HG02759 (cell line): ENCODE measurements around the gene MT1B.
"Not testable (repeated sequence)": the region's sequence is repeated elsewhere in the genome, so short reads cannot be mapped to it uniquely, and the experiment has no call there.

Experiments
- ATAC-seq: cut with Tn5 transposase; IDR thresholded peaks from one replicate; pipeline ENCODE4 v1.9.1; 2021; ENCODE audit warnings: mild to moderate bottlenecking, moderate library complexity; ENCODE audit not compliant: unreplicated experiment

MT1B gene

DNA sequence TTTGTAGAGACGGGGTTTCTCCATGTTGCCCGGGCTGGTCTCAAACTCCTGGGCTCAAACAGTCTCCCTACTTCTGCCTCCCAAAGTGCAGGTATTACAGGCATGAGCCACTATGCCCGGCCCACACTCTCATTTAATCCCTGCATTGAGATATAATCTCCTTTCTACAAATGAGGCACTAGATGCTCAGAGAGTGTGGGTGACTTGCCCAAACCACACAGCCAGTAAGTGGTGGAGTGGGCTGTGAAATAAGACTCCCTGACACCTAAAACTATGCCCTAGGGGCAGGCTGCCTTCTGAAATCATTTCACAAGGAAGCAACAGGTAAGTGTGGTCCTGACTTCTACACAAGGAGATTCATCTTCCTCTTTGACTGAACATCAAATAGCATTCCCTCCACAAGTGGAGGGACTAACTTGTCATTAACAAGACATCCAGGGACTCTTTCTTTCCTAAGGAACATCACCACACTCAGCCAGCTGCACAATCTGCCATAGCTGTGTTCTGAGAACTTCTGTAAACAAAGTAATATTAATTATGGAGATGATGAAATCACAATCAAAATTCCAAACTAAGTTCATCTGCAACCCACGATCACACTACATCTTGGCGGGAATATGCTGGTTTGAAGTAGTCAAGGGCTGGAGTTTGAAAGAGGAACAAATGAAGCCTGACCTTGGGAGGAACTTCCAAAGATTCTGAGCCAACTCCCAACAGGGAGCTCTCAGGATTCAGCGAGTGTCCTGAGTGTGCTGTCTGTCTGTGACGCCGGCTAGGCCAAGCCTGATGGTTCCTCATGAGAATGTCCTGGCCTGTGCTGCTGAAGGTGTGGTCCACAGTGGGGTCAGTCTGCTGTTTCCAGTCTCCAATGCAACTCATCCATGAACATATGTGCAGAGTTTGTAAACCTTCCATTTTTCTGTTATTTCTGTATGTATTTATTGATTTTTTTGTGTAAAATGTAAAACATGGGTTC lies 13.9 kb downstream of the MT1B start:
- ATAC-seq = not testable (repeated sequence)

DNA sequence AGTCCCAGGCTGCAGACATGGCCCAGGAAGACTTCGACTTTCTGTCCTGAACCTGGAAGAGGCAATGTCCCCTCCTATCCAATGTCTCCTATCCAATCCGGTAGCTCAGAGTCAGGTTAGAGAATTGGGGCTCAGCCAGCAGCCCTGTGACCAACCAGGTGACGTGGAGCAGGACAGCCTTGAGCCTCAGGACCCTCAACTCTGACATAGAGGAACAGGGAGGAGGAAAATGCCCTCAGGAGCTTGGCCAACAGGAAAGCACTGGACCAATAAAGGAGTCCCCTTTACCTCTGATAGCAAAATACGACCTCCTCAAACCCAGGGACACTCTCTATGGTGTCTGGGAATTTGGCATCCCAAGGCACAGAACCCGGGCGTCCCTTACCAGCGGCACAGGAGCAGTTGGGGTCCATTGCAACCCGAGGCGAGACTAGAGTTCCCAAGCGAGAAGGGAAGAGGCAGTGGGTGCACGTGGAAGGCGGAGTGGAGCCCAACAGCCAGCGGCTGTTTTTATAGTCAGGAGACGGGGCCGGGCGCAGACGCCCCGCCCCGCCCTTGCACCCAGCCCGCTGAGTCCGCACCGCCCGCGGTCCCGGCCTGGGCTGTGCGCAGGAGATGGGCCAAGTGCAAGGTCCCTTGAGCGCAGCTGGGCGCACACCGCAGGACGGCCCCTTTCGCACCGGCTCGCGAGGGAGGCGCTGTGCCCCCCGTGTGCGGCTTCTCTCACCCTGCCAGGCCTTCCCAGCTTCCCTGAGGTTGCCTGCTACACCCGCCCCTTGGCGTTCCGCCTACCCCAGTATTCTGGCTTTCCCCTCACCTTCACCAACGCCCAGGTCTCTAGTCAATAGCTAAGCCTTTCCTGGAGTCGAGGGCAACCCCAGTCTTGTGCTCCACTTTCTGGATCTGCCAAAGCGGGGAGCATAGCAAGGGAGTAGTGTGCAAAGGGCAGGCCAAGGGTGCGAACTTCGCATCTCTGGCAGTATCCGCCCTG lies 16.2 kb downstream of the MT1B start, which contains the start of gene MT1G:
TSS of gene MT1G (minus strand) at position 485 of the 991 bp plus-strand sequence. CDS start at position 413, 72 bp downstream.
- no peak for ATAC-seq

DNA sequence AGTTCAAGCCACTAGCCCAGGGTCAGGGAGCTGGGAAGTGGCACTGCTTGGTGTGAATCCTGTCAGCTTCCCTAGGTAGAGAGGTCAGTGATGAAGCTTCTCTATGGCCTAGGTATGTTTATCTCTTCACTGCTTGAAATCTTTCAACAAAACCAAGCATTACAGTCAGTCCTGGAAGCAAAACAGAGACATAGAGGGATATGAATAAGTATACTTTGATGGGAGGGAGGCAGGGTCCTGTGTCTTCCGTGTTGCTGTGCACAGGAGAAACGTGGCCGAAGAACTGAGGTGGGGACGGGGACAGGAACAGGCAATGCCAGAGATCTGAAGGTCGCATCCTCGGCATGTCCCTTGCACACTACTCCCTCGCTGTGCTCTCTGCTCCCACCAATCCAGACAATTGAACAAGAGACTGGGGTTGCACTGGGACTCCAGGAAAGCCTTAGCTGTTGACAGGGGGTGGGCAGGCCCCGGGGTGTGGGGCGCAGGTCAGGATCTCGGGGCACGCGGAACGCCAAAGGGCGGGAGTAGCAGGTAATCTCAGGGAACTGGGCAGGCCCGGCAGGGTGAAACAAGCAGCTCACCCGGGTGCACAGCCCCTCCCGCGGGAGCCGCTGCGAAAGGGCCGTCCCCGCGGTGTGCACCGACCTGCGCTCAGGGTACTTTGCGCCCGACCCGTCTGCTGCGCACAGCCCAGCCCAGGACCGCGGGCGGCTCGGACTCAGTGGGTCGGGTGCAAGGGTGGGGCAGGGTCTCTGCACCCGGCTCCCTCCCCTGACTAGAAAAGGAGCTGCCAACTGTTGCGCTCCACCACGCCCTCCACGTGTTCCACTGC lies 17.5 kb downstream of the MT1B start, which contains the start of gene MT1H:
TSS of gene MT1H (plus strand) at position 810 of the 835 bp plus-strand sequence. CDS start 71 bp downstream, outside the sequence.
- no peak for ATAC-seq

DNA sequence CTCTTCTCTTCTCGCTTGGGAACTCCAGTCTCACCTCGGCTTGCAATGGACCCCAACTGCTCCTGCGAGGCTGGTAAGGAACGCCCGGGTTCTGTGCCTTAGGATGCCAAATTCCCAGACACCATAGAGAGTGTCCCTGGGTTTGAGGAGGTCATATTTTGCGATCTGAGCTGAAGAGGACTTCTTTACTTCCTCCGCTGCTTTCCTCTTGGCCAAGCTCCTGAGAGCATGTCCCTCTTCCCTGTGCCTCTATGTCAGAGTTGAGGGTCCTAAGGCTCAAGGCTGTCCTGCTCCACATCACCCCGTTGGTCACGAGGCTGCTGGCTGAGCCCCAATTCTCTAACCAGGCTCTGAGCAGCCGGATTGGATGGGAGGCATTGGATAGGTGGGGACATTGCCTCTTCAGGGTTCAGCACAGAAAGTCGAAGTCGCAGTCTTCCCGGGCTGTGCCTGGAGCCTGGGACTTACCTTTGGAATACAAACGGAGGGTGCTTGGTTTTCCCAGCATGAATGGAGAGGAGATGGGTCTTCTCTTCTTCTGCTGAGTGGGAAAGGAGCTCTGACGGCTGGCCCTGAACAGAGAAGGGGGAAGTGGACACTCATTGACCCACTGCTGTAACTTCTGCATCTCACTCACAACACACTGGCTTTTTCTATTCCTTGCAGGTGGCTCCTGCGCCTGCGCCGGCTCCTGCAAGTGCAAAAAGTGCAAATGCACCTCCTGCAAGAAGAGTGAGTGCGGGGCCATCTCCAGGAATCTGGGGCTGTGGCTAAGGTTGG lies 18.3 kb downstream of the MT1B start:
- ATAC-seq = no peak

DNA sequence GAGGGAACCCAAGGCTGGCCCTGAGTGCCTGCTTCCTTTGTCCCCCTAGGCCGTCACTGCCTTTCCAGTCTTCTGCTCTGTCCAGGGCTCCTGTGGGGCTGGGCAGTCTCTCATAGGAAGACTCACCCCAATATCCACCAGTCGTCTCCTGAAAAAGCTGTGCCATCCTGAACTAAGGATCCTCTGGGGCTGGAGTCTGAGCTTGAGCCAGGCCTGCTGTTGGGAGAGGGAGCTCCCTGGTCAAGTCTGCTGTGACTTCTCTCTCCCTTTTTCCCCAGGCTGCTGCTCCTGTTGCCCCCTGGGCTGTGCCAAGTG lies 18.9 kb downstream of the MT1B start:
- no peak for ATAC-seq

DNA sequence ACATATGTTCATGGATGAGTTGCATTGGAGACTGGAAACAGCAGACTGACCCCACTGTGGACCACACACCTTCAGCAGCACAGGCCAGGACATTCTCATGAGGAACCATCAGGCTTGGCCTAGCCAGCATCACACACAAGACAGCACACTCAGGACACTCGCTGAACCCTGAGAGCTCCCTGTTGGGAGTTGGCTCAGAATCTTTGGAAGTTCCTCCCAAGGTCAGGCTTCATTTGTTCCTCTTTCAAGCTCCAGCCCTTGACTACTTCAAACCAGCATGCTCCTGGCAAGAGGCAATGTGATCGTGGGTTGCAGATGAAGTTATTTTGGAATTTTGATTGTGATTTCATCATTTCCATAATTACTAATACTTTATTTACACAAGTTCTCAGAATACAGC lies 20.0 kb downstream of the MT1B start:
- not testable (repeated sequence) for ATAC-seq

DNA sequence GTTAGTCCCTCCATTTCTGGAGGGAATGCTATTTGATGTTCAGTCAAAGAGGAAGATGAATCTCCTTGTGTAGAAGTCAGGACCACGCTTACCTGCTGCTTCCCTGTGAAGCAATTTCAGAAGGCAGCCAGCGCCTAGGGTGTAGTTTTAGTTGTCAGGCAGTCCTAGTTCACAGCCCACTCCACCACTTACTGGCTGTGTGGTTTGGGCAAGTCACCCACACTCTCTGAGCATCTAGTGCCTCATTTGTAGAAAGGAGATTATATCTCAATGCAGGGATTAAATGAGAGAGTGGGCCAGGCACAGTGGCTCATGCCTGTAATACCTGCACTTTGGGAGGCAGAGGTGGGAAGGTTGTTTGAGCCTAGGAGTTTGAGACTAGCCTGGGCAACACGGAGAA lies 20.5 kb downstream of the MT1B start:
- not testable (repeated sequence) for ATAC-seq

DNA sequence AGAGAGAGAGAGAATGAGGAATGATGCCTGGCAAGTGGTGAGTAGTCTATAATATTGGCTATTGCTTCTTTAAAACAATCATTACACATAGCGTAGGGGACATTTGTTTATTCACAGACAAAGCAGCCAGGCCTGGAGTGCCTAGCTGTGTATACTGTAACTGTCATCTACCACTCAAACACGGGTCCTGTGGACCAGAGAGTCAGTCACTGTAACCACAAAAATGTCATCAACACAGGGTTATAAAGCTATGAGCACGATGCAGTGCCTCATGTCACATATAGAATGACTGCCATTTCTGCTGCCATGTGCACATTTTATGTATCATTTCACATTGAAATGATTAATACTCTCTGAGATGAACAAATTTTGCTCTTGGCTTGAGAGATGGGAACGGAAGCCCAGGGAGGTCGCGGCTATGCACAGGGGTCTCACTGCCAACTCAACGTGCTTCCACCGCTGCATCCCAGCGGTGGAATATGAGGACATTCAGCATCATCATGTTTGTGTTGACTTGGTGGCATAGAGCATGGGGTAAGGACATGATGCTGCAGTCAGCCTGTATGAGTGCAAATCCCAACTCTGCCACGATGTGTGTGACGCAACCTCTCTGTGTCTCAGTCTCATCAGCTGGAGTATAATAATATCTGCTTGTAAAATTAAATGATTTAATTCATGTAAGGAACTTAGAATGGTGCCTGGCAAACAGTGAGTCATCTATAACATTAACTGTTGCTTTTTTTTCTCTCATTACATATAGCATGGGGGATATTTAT lies 21.3 kb downstream of the MT1B start:
- ATAC-seq = no peak

DNA sequence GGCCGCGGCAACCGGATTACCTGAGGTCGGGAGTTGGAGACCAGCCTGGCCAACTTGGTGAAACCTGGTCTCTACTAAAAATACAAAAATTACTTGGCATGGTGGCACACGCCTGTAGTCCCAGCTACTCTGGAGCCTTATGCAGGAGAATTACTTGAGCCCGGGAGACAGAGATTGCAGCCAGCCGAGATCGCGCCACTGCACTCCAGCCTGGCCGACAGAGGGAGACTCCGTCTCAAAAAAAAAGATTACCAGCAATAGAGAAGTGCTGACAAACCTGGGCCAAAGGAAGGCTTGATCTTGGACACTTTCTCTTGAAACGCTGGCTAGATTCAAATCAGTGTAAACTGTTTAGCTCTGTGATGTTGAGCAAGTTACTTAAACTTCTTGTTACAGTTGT lies 22.2 kb downstream of the MT1B start:
- no peak for ATAC-seq

DNA sequence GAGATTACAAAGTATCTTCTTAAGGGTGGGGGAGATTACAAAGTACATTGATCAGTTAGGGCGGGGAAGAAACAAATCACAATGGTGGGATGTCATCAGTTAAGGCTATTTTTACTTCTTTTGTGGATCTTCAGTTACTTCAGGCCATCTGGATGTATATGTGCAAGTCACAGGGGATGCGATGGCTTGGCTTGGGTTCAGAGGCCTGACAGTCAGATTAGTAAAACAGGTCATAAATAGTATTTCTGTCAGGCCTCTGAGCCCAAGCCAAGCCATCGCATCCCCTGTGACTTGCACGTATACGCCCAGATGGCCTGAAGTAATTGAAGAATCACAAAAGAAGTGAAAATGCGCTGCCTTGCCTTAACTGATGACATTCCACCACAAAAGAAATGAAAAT lies 22.9 kb downstream of the MT1B start:
- ATAC-seq = not testable (repeated sequence)

DNA sequence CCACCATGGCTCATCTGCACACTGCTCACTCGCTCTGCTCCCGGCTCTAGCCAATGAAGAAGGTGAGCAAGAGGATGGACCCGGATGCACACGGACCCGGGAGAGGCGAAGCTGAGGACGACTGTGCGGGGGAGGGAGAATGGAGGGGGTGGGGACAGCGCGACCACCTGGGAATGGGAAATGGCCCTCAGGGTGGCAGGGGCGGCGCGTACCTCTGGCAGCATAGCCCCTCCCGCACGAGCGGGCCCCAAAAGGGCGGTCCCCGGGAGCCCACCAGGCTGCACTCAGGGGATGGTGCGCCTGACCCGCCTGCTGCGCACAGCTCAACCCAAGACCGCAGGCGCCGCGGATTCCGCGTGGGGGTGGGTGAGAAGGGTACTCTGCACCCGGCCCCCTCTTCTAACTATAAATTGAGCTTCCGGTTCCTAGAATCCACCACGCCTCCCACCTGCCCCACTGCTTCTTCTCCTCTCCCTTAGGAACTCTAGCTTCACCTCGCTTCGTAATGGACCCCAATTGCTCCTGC lies 24.1 kb downstream of the MT1B start:
- ATAC-seq = no peak

DNA sequence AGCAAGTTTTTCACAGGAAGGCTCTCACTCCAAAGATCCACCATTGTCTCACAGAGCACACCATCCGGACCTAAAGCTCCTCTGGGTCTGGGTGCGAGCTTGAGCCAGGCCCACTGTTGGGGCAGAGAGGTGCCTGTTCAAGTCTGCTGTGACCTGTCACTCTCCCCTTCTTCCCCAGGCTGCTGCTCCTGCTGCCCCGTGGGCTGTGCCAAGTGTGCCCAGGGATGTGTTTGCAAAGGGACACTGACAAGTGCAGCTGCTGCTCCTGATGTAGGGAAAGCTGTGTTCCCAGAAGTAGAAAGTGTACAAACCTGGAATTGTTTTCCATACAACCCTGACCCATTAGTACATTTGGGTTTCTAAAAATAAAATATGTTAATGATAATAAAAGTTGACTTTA lies 25.8 kb downstream of the MT1B start:
- ATAC-seq = no peak

DNA sequence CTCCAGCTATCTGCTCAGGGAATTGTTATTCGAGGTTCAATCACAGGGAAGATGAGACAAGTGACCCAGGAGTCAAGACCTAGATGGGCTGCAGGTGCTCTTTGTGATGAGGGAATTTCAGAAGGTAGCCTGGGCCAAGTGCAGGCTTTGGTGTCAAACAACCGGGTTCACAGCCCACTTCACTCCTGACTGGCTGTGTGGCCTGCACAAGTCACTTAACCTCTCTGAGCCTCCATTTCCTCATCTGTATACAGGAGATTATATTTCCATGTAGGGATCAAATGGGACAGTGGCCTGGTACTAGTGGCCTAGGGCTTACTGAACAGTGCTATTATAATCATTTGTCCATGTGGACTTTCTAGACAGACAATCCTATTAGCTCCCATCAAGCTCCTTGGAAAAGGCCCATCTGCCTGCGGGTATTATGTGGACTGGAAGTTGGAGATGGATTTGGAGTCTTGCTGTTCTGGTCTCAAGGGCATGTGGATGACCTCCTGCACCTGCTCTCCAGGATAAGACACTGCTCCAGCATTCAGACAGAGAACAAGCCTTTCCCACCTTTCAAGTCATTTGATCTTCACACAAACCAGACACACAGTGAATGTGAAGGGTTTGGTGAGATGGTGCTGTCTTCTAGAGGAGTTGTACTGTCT lies 27.5 kb downstream of the MT1B start:
- ATAC-seq = no peak

DNA sequence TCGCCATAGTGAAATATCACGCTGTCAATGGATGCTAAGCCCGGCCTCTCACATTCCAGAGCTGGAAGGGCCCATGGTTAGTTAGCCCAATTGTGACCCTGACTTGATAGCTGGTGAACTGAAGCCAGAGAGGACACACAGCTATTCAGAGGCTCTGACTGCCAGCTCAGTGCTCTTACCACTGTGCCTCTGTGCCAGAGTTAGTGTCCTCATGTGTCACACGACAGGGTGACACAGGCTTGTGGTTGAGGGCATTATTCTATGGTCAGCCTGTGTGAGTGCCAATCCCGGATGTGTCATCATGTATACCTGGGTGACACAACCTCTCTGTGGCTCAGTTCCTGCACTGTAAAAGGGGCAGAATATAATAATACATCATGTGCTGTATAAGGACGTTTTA lies 28.1 kb downstream of the MT1B start:
- no peak for ATAC-seq

DNA sequence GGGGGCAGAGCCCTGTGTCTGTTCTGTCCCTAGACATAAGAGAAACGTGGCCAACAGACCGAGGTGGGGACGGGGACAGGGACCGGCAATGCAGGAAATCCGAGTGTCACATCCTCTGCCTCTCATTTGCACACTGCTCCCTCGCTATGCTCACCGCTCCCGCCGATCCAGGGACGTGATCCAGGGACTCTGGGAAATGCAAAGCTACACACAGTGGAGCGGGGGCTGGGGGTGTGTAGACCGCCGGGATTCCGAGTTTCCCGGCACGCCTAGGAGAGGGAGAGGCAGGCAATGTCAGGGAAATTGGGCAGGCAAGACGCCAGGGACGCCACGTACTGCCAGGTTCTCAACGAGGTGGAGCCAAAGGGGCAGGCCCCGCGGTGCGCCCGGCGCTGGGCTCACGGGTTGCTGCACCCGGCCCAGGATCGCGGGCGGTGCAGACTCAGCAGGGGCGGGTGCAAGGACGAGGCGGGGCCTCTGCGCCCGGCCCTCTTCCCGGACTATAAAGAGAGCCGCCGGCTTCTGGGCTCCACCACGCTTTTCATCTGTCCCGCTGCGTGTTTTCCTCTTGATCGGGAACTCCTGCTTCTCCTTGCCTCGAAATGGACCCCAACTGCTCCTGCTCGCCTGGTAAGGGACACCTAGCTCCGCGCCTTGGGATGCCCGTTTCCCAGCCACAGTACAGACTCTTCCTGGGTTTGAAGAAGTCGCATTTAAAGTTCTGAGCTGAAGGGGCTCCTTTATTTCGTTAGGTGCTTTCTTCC lies 30.4 kb downstream of the MT1B start, which contains the start of gene MT1X:
TSS of gene MT1X (plus strand) at position 532 of the 764 bp plus-strand sequence. CDS start at position 603, 71 bp downstream.
- peak; percentile 99 for ATAC-seq

DNA sequence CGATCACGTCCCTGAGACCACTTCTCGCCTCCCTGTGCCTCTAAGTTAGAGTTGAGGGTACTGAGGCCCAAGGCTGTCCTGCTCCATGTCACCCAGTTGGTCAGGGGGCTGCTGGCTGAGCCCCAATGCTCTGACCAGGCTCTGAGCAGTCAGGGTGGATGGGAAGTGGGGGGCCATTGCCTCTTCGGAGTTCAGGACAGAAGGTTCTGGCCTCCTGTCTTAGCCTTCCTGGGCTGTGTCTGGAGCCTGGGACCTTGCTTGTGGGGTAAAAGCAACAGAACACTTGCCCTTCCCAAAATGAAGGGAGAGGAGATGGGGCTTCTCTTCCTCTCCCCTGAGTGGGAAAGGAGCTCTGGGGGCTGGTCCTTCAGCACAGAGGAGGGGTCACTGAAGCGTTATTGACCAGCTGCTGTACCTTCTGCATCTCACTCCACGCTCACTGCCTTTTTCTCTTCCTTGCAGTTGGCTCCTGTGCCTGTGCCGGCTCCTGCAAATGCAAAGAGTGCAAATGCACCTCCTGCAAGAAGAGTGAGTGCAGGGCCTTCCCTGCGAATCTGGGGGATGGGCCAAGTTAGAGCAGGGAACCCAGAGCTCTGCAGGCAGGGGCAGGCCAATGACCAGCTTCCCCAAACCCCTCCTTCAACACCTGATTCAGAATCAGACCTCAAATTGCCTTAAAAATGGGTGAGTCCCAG lies 31.2 kb downstream of the MT1B start:
- peak; percentile 10 for ATAC-seq
